D721Med (cell line): ENCODE results near the gene ZNF606.
"Not testable (repeated sequence)": the region's sequence is repeated elsewhere in the genome, so short reads cannot be mapped to it uniquely, and the experiment has no call there.

Source experiments
- DNase-seq: peaks from one replicate; pipeline ENCODE4 v3.0.0; 2011; ENCODE audit warnings: low spot score; ENCODE audit not compliant: insufficient read length
- FAIRE-seq: peaks from 2 replicates; lab custom pipeline; 2011; peaks lifted over from hg19 to GRCh38; lab: Jason Lieb, UNC
- TF ChIP-seq, protein P1 (sequence below): IDR thresholded peaks from 2 replicates; pipeline ENCODE4 v1.5.1; 2012; ENCODE audit warnings: mild to moderate bottlenecking, control low read depth; ENCODE audit not compliant: insufficient read depth; ENCODE audit errors: missing control alignments

ZNF606 gene

DNA sequence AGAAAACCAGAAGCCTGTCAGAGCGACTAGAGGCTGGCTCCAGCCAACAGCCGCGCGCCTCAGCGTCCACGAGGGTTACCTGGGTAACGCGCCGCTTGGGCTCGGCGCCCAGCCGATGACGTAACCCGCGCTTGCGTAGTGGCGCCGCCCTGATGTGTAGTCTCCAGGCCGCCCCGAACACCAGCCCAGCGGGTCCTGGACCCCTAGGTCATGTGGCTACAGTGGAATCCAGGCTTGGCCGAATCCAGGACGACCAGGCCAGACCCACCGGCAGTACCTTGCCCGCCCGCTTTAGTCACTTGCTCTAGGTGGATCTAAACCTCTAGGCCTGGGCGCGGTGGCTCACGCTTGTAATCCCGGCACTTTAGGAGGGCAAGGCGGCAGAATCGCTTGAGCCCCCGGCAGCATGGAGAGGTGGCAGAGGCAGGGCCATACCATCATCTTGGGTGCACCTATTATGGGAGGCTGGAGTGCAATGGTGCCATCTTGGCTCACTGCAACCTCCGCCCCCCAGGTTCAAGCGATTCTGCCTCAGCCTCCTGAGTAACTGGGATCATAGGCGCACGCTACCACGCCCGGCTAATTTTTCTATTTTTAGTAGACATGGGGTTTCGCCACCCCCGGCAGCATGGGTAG is 7.2 kb upstream of the ZNF606 start:
- no peak for FAIRE-seq
- DNase-seq = peak; percentile 83
- TF ChIP-seq, protein P1, sequence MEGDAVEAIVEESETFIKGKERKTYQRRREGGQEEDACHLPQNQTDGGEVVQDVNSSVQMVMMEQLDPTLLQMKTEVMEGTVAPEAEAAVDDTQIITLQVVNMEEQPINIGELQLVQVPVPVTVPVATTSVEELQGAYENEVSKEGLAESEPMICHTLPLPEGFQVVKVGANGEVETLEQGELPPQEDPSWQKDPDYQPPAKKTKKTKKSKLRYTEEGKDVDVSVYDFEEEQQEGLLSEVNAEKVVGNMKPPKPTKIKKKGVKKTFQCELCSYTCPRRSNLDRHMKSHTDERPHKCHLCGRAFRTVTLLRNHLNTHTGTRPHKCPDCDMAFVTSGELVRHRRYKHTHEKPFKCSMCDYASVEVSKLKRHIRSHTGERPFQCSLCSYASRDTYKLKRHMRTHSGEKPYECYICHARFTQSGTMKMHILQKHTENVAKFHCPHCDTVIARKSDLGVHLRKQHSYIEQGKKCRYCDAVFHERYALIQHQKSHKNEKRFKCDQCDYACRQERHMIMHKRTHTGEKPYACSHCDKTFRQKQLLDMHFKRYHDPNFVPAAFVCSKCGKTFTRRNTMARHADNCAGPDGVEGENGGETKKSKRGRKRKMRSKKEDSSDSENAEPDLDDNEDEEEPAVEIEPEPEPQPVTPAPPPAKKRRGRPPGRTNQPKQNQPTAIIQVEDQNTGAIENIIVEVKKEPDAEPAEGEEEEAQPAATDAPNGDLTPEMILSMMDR = no peak

DNA sequence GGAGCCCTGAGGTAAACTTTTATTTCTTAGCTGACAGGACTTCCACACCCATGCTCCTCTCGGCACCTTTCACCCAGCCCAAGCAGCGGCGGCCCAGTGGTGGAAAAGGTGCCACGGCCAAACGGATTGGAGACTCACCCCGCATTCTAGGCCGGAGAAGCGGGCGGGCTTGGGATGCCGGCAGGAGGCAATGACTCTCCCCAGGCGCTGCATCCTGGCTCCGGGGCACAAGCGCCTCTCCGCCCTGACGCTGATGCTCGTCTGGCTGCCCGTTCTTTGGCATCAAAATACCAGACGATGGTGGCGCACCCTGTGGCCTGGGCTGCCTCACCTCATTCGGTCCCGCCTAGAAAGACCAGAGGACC is 6.7 kb upstream of the ZNF606 start:
- no peak for FAIRE-seq

DNA sequence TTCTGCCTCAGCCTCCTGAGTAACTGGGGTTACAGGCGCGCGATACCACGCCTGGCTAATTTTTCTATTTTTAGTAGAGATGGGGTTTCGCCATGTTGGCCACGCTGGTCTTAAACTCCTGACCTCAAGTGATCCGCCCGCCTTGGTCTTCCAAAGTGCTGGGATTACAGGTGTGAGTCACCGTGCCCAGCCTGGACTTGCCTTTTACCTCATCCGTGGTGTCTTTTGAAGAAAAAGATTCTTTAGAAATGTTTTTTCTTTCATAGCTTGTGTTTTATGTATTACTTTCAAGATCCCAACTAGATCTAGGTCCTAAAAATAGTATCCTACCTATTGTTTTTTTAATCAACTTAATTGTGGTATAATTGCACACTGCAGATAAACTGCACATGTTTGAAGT is 6.3 kb upstream of the ZNF606 start:
- not testable (repeated sequence) for DNase-seq, FAIRE-seq

More for the DNA sequence above, 6.7 kb upstream of the ZNF606 start:
- no peak for DNase-seq
- TF ChIP-seq, protein P1 = no peak

DNA sequence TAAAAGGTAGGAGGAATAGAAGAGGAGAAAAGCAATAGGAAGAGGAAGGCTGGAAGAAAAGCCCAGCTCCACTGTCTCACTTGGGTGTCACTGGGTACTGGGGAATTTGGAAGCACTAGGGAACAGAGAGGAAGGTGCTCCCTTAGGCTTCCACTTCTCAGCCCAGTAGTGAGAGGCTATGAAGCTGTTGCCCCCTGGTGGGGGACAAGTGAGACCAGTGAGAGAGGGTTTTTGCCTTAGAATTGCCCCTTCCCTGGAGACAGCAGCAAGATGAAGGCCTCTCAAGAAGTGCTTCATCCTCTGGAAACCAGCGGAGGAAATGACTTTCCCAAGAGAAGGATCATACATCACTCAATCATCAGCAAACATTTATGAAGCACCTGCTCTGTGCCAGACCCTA is 4.7 kb upstream of the ZNF606 start:
- FAIRE-seq (no peak), DNase-seq (no peak)
- TF ChIP-seq, protein P1 = peak; percentile 10

DNA sequence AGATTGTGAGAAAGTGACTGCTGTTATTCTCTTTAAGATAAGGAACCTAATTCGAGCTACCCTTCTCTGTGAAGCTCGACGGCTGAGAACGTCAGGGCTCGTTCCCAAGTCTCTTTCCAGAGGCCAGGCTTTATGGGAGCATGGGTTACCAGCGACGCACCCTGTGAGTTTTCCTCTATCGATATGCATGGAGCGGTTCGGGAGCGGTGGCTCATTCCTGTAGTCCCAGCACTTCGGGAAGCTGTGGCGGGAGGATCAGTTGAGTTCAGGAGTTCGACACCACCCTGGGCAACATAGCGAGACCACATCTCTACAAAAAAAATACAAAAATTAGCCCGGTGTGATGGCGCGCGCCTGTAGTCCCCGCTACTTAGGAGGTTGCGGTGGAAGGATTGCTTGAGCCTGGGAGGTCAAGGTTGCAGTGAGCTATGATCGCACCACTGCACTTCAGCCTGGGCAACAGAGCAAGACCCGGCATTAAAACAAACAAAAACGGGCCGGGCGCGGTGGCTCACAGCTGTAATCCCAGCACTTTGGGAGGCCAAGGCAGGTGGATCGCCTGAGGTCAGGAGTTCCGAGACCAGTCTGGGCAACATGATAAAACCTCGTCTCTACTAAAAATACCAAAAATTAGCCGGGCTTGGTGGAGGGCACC is 681 bp upstream of the ZNF606 start:
- TF ChIP-seq, protein P1 = no peak
- DNase-seq (no peak), FAIRE-seq (no peak)

DNA sequence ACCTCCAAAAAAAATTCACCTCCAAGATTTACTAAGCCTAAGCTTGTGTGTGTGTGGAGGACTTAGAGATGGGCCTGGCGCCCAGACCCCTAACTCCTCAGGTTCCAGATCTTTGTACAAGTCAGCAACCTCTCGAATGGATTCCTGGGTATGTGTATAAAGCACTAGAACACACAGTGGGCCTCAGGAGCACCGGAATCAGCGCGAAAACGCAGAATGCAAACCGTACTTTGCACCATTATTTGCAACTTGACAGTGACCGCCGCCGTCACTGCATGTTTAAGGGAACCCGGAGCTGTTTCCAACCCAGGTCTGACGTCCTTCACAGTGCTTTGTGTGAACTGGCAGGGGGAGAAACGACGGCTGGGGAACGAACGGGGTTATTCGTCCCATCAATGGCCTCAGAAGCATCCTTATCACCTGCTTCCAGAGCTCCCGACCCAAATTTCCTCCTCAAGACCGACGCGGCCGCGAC is 688 bp downstream of the ZNF606 start:
- TF ChIP-seq, protein P1 = no peak
- no peak for DNase-seq
- FAIRE-seq = no peak

DNA sequence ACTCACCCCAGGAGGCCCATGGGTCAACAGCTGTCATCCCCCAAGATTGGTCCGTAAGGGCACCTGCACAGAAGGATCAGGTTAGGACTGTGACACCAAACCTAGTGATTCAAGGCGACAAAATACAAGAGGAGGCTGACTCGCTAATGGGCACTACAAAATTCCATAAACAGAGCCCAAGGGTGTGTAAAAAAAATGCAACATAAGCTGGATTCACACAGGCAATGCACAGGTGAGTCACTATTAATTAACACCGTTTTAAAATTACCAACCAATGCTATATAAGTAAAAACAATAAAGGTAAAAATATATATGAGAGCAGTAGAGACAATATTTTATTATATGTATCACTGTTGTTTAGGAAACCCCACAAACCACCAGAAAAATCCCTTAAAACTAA is 1.9 kb downstream of the ZNF606 start:
- FAIRE-seq = no peak
- DNase-seq = no peak
- TF ChIP-seq, protein P1 = no peak
